KMS-11 (cell line): Measurements from ENCODE around the gene RPL19.

ENCODE experiments used
- H2AFZ ChIP-seq: fragments of 200-600 bp; sonication (generic); 2 replicates; pipeline ENCODE4 v1.6.1; 2016; ENCODE audit warnings: antibody characterized with exemption, mixed run types, low read depth
- H3K27ac ChIP-seq: fragments of 200-600 bp; sonication (generic); 2 replicates; pipeline ENCODE4 v1.6.1; 2016; ENCODE audit warnings: mild to moderate bottlenecking, mixed run types
- H3K27me3 ChIP-seq: fragments of 200-600 bp; sonication (generic); 2 replicates; pipeline ENCODE4 v1.6.1; 2017; ENCODE audit warnings: mild to moderate bottlenecking, low read depth, mixed run types, moderate library complexity; ENCODE audit not compliant: insufficient read depth
- H3K36me3 ChIP-seq: fragments of 200-600 bp; sonication (generic); 2 replicates; pipeline ENCODE4 v1.6.1; 2017; ENCODE audit warnings: mild to moderate bottlenecking, mixed run types; ENCODE audit not compliant: insufficient read depth
- H3K4me1 ChIP-seq: fragments of 200-600 bp; sonication (generic); 2 replicates; pipeline ENCODE4 v1.6.1; 2016; ENCODE audit warnings: mild to moderate bottlenecking, low read depth, mixed run types; ENCODE audit not compliant: poor library complexity, severe bottlenecking
- H3K4me2 ChIP-seq: fragments of 200-600 bp; sonication (generic); 2 replicates; pipeline ENCODE4 v1.7.0; 2016; ENCODE audit warnings: mild to moderate bottlenecking, mixed run types
- H3K4me3 ChIP-seq: fragments of 200-600 bp; sonication (generic); IDR thresholded peaks from 2 replicates; pipeline ENCODE4 v1.6.1; 2017; ENCODE audit warnings: low read depth, low read length, mixed read lengths; ENCODE audit not compliant: insufficient read depth
- H3K79me2 ChIP-seq: fragments of 200-600 bp; sonication (generic); 2 replicates; pipeline ENCODE4 v1.6.1; 2016; ENCODE audit warnings: low read depth, mixed run types; ENCODE audit not compliant: insufficient read depth
- H3K9ac ChIP-seq: fragments of 200-600 bp; sonication (generic); 2 replicates; pipeline ENCODE4 v1.6.1; 2016; ENCODE audit warnings: mild to moderate bottlenecking, mixed run types
- H4K20me1 ChIP-seq: fragments of 200-600 bp; sonication (generic); 2 replicates; pipeline ENCODE4 v1.6.1; 2016; ENCODE audit warnings: mild to moderate bottlenecking, mixed run types; ENCODE audit not compliant: insufficient read depth
- TF ChIP-seq, protein P1 (sequence below): fragments of 200-600 bp; sonication (generic); conservative IDR thresholded peaks from 2 replicates; pipeline ENCODE4 v1.6.1; 2017; ENCODE audit warnings: low read depth, mild to moderate bottlenecking, antibody characterized with exemption, low read length, moderate library complexity, mixed read lengths

RPL19 gene

GRCh38 chr17:39178536-39178935 is 21.5 kb upstream of the RPL19 start:
- Histone ChIP-seq H3K36me3 (no peaks in the 10 kb centered on the region; the same call in 1 of the 2 replicates), H3K4me1 (peaks cover under 1% of the 10 kb centered on the region), H3K27me3 (no peaks in the 10 kb centered on the region), H2AFZ (no peak overlapping the region), H3K4me3 (no peak overlapping the region), H3K4me2 (no peak overlapping the region), H3K27ac (no peak overlapping the region), H3K79me2 (no peaks in the 10 kb centered on the region), H4K20me1 (no peaks in the 10 kb centered on the region), H3K9ac (no peak overlapping the region)
- TF ChIP-seq, protein P1, sequence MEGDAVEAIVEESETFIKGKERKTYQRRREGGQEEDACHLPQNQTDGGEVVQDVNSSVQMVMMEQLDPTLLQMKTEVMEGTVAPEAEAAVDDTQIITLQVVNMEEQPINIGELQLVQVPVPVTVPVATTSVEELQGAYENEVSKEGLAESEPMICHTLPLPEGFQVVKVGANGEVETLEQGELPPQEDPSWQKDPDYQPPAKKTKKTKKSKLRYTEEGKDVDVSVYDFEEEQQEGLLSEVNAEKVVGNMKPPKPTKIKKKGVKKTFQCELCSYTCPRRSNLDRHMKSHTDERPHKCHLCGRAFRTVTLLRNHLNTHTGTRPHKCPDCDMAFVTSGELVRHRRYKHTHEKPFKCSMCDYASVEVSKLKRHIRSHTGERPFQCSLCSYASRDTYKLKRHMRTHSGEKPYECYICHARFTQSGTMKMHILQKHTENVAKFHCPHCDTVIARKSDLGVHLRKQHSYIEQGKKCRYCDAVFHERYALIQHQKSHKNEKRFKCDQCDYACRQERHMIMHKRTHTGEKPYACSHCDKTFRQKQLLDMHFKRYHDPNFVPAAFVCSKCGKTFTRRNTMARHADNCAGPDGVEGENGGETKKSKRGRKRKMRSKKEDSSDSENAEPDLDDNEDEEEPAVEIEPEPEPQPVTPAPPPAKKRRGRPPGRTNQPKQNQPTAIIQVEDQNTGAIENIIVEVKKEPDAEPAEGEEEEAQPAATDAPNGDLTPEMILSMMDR: no peak

- H2AFZ ChIP-seq: no peak overlapping the region
- H4K20me1 ChIP-seq: no peaks in the 10 kb centered on the region
- H3K27me3 ChIP-seq: no peaks in the 10 kb centered on the region
- H3K79me2 ChIP-seq: no peaks in the 10 kb centered on the region
- no peak overlapping the region for H3K27ac ChIP-seq
- no peak overlapping the region for H3K4me2 ChIP-seq
- H3K36me3 ChIP-seq: no peaks in the 10 kb centered on the region; the same call in 1 of the 2 replicates
- H3K4me3 ChIP-seq: no peak overlapping the region
- TF ChIP-seq, protein P1: no peak
- no peak overlapping the region for H3K9ac ChIP-seq
- no peaks in the 10 kb centered on the region for H3K4me1 ChIP-seq
Measured at GRCh38 chr17:39181303-39181702, 18.8 kb upstream of the RPL19 start.

DNA sequence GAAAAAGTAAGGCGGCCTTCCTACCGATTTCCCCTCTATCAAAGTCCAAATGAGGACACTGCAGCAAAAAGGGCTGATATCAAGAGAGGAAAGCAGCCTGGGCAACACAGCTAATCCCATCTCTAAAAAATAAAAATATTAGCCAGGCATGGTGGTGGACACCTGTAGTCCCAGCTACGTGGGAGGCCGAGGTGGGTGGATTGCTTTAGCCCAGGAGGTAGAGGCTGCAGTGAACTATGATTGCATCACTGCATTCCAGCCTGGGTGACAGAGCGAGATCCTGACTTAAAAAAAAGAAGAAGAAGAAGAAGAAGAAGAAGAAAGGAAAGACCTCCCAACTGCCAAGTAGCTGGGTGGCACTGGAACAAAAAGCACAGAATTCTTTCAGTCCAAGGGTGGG is 17.0 kb upstream of the RPL19 start:
- TF ChIP-seq, protein P1: no peak
- H4K20me1 ChIP-seq: no peaks in the 10 kb centered on the region
- H3K4me2 ChIP-seq: no peak overlapping the region
- no peaks in the 10 kb centered on the region for H3K27me3 ChIP-seq
- H3K27ac ChIP-seq: no peak overlapping the region
- H3K4me1 ChIP-seq: peaks cover under 1% of the 10 kb centered on the region
- H3K36me3 ChIP-seq: no peaks in the 10 kb centered on the region; the same call in 1 of the 2 replicates
- no peaks in the 10 kb centered on the region for H3K79me2 ChIP-seq
- H3K4me3 ChIP-seq: no peak overlapping the region
- H2AFZ ChIP-seq: no peak overlapping the region
- H3K9ac ChIP-seq: no peak overlapping the region

DNA sequence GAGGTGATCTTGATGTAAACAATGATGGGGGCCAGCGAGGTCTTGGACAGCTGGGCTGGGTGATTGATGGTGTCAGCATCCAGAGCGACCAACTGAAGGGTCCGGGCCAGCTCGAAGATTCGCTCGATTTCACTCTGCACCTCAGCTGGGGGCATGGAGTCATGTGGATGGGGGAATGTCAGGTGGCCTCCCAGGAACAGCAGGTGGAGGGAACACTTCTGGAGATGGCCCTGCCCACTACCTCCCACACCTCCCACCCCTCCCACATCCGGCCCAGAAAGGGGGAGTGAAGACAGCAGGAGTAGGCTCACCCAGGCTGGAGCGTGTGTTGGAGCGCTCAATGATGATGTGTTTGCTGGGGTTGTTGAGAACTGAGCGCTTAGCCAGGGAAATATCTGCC is 16.4 kb upstream of the RPL19 start:
- TF ChIP-seq, protein P1: no peak
- Histone ChIP-seq H3K4me3 (no peak overlapping the region), H4K20me1 (no peaks in the 10 kb centered on the region), H2AFZ (no peak overlapping the region), H3K27me3 (no peaks in the 10 kb centered on the region), H3K36me3 (no peaks in the 10 kb centered on the region; the same call in 1 of the 2 replicates), H3K79me2 (no peaks in the 10 kb centered on the region), H3K4me2 (no peak overlapping the region), H3K9ac (no peak overlapping the region), H3K4me1 (peaks cover 5% of the 10 kb centered on the region), H3K27ac (no peak overlapping the region)
